IMR-90 (cell line): ENCODE data around the gene TRDMT1. TPM values are rescaled to one million over a fixed set of nuclear protein-coding genes. Genes with fewer than 3 reads are reported as not detected.

ENCODE experiments used
- ATAC-seq: fragments of 200-7000 bp; cut with Tn5 transposase; 2 replicates; pipeline ENCODE4 v1.9.1; 2020; ENCODE audit warnings: low read depth, mild to moderate bottlenecking, moderate library complexity
- BruUV-seq: library from RNA; stranded (reverse); fragments of 400-500 nt; replicated peaks from 2 replicates; lab custom pipeline; 2021; lab: Mats Ljungman, UMichigan
- CTCF ChIA-PET: fragments of 300-600 bp; formaldehyde crosslinking; extraction: SDS; loops from one replicate; lab custom pipeline; 2021; ENCODE audit warnings: antibody characterized with exemption; lab: Yijun Ruan, JAX
- POLR2A ChIA-PET: fragments of 300-600 bp; sonication (Branson Sonifier 250); formaldehyde crosslinking; loops from one replicate; lab custom pipeline; 2022; ENCODE audit warnings: antibody characterized with exemption; ENCODE audit not compliant: unreplicated experiment; lab: Charles Lee
- DNase-seq: peaks from one replicate; pipeline ENCODE4 v3.0.0; 2013
- H2AFZ ChIP-seq: replicated peaks from 2 replicates; pipeline ENCODE3; 2013; ENCODE audit warnings: low read length, mild to moderate bottlenecking; ENCODE audit not compliant: poor library complexity
- H2AK5ac ChIP-seq: 2 replicates; pipeline ENCODE4 v1.6.1; 2013; ENCODE audit warnings: low read depth, low read length, inconsistent platforms
- H2AK9ac ChIP-seq: replicated peaks from 2 replicates; pipeline ENCODE3; 2013; ENCODE audit warnings: mild to moderate bottlenecking, low read depth, low read length, moderate library complexity; ENCODE audit not compliant: poor library complexity
- H2BK120ac ChIP-seq: 2 replicates; pipeline ENCODE4 v1.6.1; 2013; ENCODE audit warnings: low read depth, low read length, inconsistent platforms
- H2BK15ac ChIP-seq: 3 replicates; pipeline ENCODE4 v1.6.1; 2013; ENCODE audit warnings: low read depth, low read length, inconsistent platforms
- H2BK20ac ChIP-seq: 2 replicates; pipeline ENCODE4 v1.6.1; 2013; ENCODE audit warnings: low read depth, mild to moderate bottlenecking, inconsistent platforms, low read length, moderate library complexity
- H2BK5ac ChIP-seq: 2 replicates; pipeline ENCODE4 v1.6.1; 2013; ENCODE audit warnings: mild to moderate bottlenecking, low read depth, low read length, inconsistent platforms; ENCODE audit not compliant: poor library complexity, severe bottlenecking
- H3K14ac ChIP-seq: replicated peaks from 2 replicates; pipeline ENCODE4 v1.6.1; 2013; ENCODE audit warnings: low read depth, low read length, inconsistent platforms
- H3K18ac ChIP-seq: 2 replicates; pipeline ENCODE4 v1.6.1; 2013; ENCODE audit warnings: low read depth, low read length, control low read depth
- H3K23ac ChIP-seq: 2 replicates; pipeline ENCODE4 v1.6.1; 2013; ENCODE audit warnings: low read depth, low read length, inconsistent platforms
- H3K27ac ChIP-seq: 2 replicates; pipeline ENCODE4 v1.5.1; 2013; ENCODE audit warnings: mild to moderate bottlenecking, control low read depth, low read length; ENCODE audit not compliant: insufficient read depth
- H3K27me3 ChIP-seq: 2 replicates; pipeline ENCODE4 v1.6.1; 2013; ENCODE audit warnings: low read length; ENCODE audit not compliant: control insufficient read depth, insufficient read depth
- H3K36me3 ChIP-seq: 2 replicates; pipeline ENCODE4 v1.6.1; 2013; ENCODE audit warnings: low read length, mixed read lengths; ENCODE audit not compliant: control insufficient read depth, insufficient read depth
- H3K4ac ChIP-seq: 2 replicates; pipeline ENCODE4 v1.6.1; 2013; ENCODE audit warnings: low read depth, low read length, inconsistent platforms
- H3K4me1 ChIP-seq: 2 replicates; pipeline ENCODE4 v1.6.1; 2013; ENCODE audit warnings: low read length, mixed read lengths; ENCODE audit not compliant: control insufficient read depth, insufficient read depth
- H3K4me2 ChIP-seq: 2 replicates; pipeline ENCODE4 v1.6.1; 2013; ENCODE audit warnings: low read depth, mild to moderate bottlenecking, control low read depth, low read length, moderate library complexity
- H3K4me3 ChIP-seq: 2 replicates; pipeline ENCODE4 v1.5.1; 2013; ENCODE audit warnings: low read depth, mild to moderate bottlenecking, control low read depth, low read length, moderate library complexity; ENCODE audit not compliant: insufficient read depth
- H3K56ac ChIP-seq: 2 replicates; pipeline ENCODE4 v1.6.1; 2013; ENCODE audit warnings: low read length, inconsistent platforms; ENCODE audit not compliant: insufficient read depth; ENCODE audit errors: extremely low read depth
- H3K79me1 ChIP-seq, 2 experiments: 2 replicates each; pipeline ENCODE4 v1.6.1; 2013; ENCODE audit warnings: low read length in 2 of 2, inconsistent platforms in 1 of 2, low read depth in 1 of 2
- H3K9ac ChIP-seq: 2 replicates; pipeline ENCODE4 v1.6.1; 2013; ENCODE audit warnings: low read depth, low read length, control low read depth
- H3K9me1 ChIP-seq: 2 replicates; pipeline ENCODE4 v1.6.1; 2013; ENCODE audit warnings: low read length, inconsistent platforms; ENCODE audit not compliant: insufficient read depth
- H3K9me3 ChIP-seq: 2 replicates; pipeline ENCODE4 v1.6.1; 2013; ENCODE audit warnings: low read length; ENCODE audit not compliant: control insufficient read depth, insufficient read depth
- H4K20me1 ChIP-seq: 2 replicates; pipeline ENCODE4 v1.6.1; 2013; ENCODE audit warnings: low read length, inconsistent platforms; ENCODE audit not compliant: insufficient read depth
- H4K5ac ChIP-seq: 2 replicates; pipeline ENCODE4 v1.6.1; 2013; ENCODE audit warnings: mild to moderate bottlenecking, low read depth, low read length, control low read depth
- H4K8ac ChIP-seq, 2 experiments: 2 replicates each; pipeline ENCODE4 v1.6.1; 2013; ENCODE audit warnings: low read depth in 2 of 2, low read length in 2 of 2, control low read depth in 1 of 2, inconsistent platforms in 1 of 2
- H4K91ac ChIP-seq: 2 replicates; pipeline ENCODE4 v1.6.1; 2013; ENCODE audit warnings: low read depth, low read length, inconsistent platforms; ENCODE audit not compliant: insufficient read depth
- MXI1 ChIP-seq: IDR thresholded peaks from 2 replicates; pipeline ENCODE4 v1.6.1; 2012; ENCODE audit warnings: low read depth, mild to moderate bottlenecking, low read length, moderate library complexity, borderline replicate concordance
- WGBS, 2 experiments: methylation state at CpG; one replicate each; pipeline versions ENCODE4 v1.1.5 to v1.1.7; 2013; ENCODE audit warnings: missing lambda C conversion rate in 2 of 2; ENCODE audit not compliant: insufficient read length in 1 of 2; ENCODE audit errors: extremely low coverage in 2 of 2; 5-methylcytosine and 5-hydroxymethylcytosine counted together
- dilution Hi-C: fragments of 300-500 bp; cut with HindIII; formaldehyde crosslinking; loops from one replicate; pipeline ENCODE4 v1.14.3; 2018; ENCODE audit warnings: low sequenced_read_pairs; ENCODE audit not compliant: unreplicated experiment
- in situ Hi-C: fragments of 300-500 bp; cut with MboI; formaldehyde crosslinking; loops from 3 replicates; pipeline ENCODE4 v1.14.3; 2019; ENCODE audit warnings: low sequenced_read_pairs, inconsistent platforms, mixed read lengths
- intact Hi-C: fragments of 100-400 bp; cut with micrococcal nuclease; formaldehyde crosslinking; loops from 2 replicates; pipeline ENCODE4 v1.10.0; 2022
- polyA plus RNA-seq, 3 experiments: library from polyadenylated mRNA; depleted of rRNA; stranded (reverse); fragments of >200 nt; gene quantifications; 2 replicates each; pipeline ENCODE4 v1.2.3, GENCODE V29; 2012; ENCODE audit warnings: low replicate concordance in 1 of 3
- total RNA-seq: library from RNA; depleted of rRNA; stranded (reverse); fragments of >200 nt; gene quantifications from 2 replicates; pipeline ENCODE4 v1.2.3, GENCODE V29; 2012

The TRDMT1 gene
- total and polyA plus RNA-seq, 2 of the 4 experiments (the other 2 are of a cell fraction): 2.1 to 4.7 TPM

DNA sequence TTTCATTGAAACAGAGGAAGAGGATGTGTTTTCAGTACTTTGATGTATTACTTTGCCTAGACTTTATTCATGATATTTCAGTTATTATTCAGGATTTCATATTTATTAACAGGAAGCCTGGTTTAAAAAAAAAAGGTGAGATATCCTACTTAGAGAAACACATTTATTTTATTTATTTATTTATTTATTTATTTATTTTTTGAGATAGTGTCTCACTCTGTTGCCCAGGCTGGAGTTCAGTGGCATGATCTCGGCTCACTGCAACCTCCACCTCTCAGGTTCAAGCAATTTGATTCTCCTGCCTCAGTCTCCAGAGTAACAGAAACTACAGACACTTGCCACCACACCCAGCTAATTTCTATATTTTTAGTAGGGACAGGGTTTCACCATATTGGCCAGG, 24.5 kb downstream of the TRDMT1 start:
- no TSS peak for BruUV-seq
- Histone ChIP-seq H2BK120ac (no peak overlapping the region), H2AK9ac (no peak overlapping the region), H3K4me1 (peaks cover 6% of the 10 kb centered on the region), H3K27me3 (no peaks in the 10 kb centered on the region), H4K5ac (no peak overlapping the region), H2BK5ac (no peak overlapping the region), H2AFZ (no peak overlapping the region), H3K23ac (no peak overlapping the region), H3K56ac (no peak overlapping the region), H4K8ac (no peak overlapping the region), H4K91ac (no peak overlapping the region), H2BK15ac (no peak overlapping the region), H4K20me1 (no peaks in the 10 kb centered on the region), H2AK5ac (no peak overlapping the region), H3K14ac (no peak overlapping the region), H3K4me3 (no peak overlapping the region), H3K4ac (no peak overlapping the region), H3K27ac (no peak overlapping the region), H3K79me1 (peaks cover 3 to 10% of the 10 kb centered on the region in 2 experiments; a peak in 1 of 4 replicates), H3K9me3 (no peaks in the 10 kb centered on the region), H3K36me3 (no peaks in the 10 kb centered on the region), H3K4me2 (no peak overlapping the region), H3K9me1 (peaks cover 3% of the 10 kb centered on the region), H3K9ac (no peak overlapping the region), H3K18ac (no peak overlapping the region), H2BK20ac (no peak overlapping the region)
- DNase-seq: no peak
- no CpG with 5 or more reads among the region's 1 CpG for WGBS, 2 experiments
- CTCF ChIA-PET: no interaction called here
- TF ChIP-seq MXI1: no peak
- dilution Hi-C loops (no loop called here), intact Hi-C loops (no loop called here), in situ Hi-C loops (no loop called here)
- ATAC-seq: no peak
- POLR2A ChIA-PET: no interaction called here
